ENCODE results near the gene RHOA.

DNA sequence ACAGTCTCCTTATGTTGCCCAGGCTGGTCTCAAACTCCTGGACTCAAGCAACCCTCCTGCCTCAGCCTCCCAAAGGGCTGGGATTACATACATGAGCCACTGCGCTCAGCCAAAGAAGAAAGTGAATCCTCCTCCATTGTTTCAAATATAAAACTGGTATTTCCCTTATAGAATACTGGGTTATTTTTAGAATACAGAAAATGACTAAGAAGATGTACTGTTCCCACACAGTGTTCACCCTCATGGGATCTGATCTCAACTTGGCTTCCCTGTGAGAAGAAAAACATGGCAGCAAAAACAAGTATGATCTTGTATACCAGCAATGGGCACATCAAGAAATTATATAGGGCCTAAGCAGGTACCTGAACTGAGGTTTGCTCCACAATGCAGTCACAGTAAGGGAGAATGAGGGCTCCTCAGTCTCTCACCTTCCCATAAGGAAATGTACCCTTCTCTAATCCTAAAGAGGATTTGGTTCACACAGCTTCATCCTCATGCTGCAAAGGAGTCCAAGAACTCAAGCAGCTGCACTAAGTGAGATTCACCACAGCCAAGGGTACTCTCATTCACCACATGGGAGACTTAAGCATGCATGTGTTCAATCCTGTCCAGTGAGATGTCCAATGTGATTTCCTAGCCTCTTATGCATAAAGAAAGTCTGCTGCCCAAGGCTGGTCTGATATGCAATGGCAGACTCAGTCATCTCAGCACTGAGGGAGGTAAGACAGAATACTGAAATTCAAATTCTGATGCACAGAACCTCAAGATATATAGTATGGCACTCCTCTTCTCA is 97.7 kb downstream of the RHOA start:
- TF ChIP-seq, protein P1, sequence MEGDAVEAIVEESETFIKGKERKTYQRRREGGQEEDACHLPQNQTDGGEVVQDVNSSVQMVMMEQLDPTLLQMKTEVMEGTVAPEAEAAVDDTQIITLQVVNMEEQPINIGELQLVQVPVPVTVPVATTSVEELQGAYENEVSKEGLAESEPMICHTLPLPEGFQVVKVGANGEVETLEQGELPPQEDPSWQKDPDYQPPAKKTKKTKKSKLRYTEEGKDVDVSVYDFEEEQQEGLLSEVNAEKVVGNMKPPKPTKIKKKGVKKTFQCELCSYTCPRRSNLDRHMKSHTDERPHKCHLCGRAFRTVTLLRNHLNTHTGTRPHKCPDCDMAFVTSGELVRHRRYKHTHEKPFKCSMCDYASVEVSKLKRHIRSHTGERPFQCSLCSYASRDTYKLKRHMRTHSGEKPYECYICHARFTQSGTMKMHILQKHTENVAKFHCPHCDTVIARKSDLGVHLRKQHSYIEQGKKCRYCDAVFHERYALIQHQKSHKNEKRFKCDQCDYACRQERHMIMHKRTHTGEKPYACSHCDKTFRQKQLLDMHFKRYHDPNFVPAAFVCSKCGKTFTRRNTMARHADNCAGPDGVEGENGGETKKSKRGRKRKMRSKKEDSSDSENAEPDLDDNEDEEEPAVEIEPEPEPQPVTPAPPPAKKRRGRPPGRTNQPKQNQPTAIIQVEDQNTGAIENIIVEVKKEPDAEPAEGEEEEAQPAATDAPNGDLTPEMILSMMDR (conservative IDR thresholded peaks at IDR 0.05 in 1 of 2, IDR thresholded peaks at IDR 0.05 in 1 of 2; ENCODE audit: low read depth in 1 of 2, low read length in 2 of 2): no peak
- no peak for TF ChIP-seq EZH2 (IDR thresholded peaks at IDR 0.05; ENCODE audit: low read length, missing control alignments)

All from fibroblast of lung (primary cell).